ENCODE measurements around the gene HAO2. TPM values are rescaled to one million over a fixed set of nuclear protein-coding genes. Genes with fewer than 3 reads are reported as not detected.
A peak's percentile ranks its signal among the peaks of the same experiment; 100 is the strongest.

HAO2 gene
- total RNA-seq, 2 donors from 2014 or later: not detected

- no peaks in the 10 kb centered on the region for H3K36me3 ChIP-seq (replicated peaks in 1 of 2; ENCODE audit: insufficient read depth in 1 of 2, low read depth in 2 of 2)
- TF ChIP-seq CTCF (IDR thresholded peaks at IDR 0.05) (no peak), POLR2A (IDR thresholded peaks at IDR 0.05) (no peak)
- no peak overlapping the region for H3K27ac ChIP-seq
- no peaks in the 10 kb centered on the region for H3K27me3 ChIP-seq
- 83 to 88% methylated on average over 3 of the region's 3 CpGs for WGBS, 2 donors
- ATAC-seq (no peak), DNase-seq (no peak)
- no peaks in the 10 kb centered on the region for H3K9me3 ChIP-seq
- H3K4me3 ChIP-seq: no peak overlapping the region
- intact Hi-C loops (cut with DNase I): no loop called here
- H3K4me1 ChIP-seq: no peaks in the 10 kb centered on the region
Observed at GRCh38 chr1:119366424-119366823, 2.2 kb upstream of the HAO2 start.

- Histone ChIP-seq H3K36me3 (replicated peaks in 1 of 2; ENCODE audit: insufficient read depth in 1 of 2, low read depth in 2 of 2) (no peaks in the 10 kb centered on the region), H3K4me3 (no peak overlapping the region), H3K27ac (no peak overlapping the region), H3K27me3 (no peaks in the 10 kb centered on the region), H3K9me3 (no peaks in the 10 kb centered on the region), H3K4me1 (peaks cover 3% of the 10 kb centered on the region)
- 61 to 67% methylated on average over 13 of the region's 13 CpGs for WGBS, 2 donors
- no peak for DNase-seq
- TF ChIP-seq CTCF (IDR thresholded peaks at IDR 0.05) (peak; percentile 50 to 82 (median 70)), POLR2A (IDR thresholded peaks at IDR 0.05) (no peak)
- intact Hi-C loops (cut with DNase I): no loop called here
- ATAC-seq: no peak
Observed at GRCh38 chr1:119367432-119368124, 1.0 kb upstream of the HAO2 start.

- H3K4me3 ChIP-seq: no peak overlapping the region
- H3K9me3 ChIP-seq: no peaks in the 10 kb centered on the region
- intact Hi-C loops (cut with DNase I): no loop called here
- no peak overlapping the region for H3K27ac ChIP-seq
- no peak for ATAC-seq
- WGBS, 2 donors: 78 to 81% methylated on average over 2 of the region's 2 CpGs
- no peak for TF ChIP-seq POLR2A (IDR thresholded peaks at IDR 0.05)
- TF ChIP-seq CTCF (IDR thresholded peaks at IDR 0.05): no peak
- no peaks in the 10 kb centered on the region for H3K36me3 ChIP-seq (replicated peaks in 1 of 2; ENCODE audit: insufficient read depth in 1 of 2, low read depth in 2 of 2)
- H3K27me3 ChIP-seq: no peaks in the 10 kb centered on the region
- DNase-seq: no peak
- H3K4me1 ChIP-seq: peaks cover 12% of the 10 kb centered on the region
Observed at GRCh38 chr1:119370748-119371147, 2.2 kb downstream of the HAO2 start.

- TF ChIP-seq CTCF (IDR thresholded peaks at IDR 0.05): no peak
- TF ChIP-seq POLR2A (IDR thresholded peaks at IDR 0.05): no peak
- ATAC-seq: no peak
- Histone ChIP-seq H3K36me3 (replicated peaks in 1 of 2; ENCODE audit: insufficient read depth in 1 of 2, low read depth in 2 of 2) (no peaks in the 10 kb centered on the region), H3K4me3 (no peak overlapping the region), H3K4me1 (peaks cover 12% of the 10 kb centered on the region), H3K27ac (no peak overlapping the region), H3K27me3 (no peaks in the 10 kb centered on the region), H3K9me3 (no peaks in the 10 kb centered on the region)
- intact Hi-C loops (cut with DNase I): no loop called here
- DNase-seq: no peak
- 8 to 19% methylated on average over 2 of the region's 2 CpGs for WGBS, 2 donors
Observed at GRCh38 chr1:119371815-119372214, 3.2 kb downstream of the HAO2 start.

GRCh38 chr1:119372503-119373086, 4.0 kb downstream of the HAO2 start:
- no peak overlapping the region for H3K27ac ChIP-seq
- WGBS, 2 donors: 46 to 64% methylated on average over 6 of the region's 6 CpGs
- TF ChIP-seq POLR2A (IDR thresholded peaks at IDR 0.05): no peak
- peak in 2 of 7 experiments; percentile 5 to 10 for TF ChIP-seq CTCF (IDR thresholded peaks at IDR 0.05)
- H3K4me3 ChIP-seq: no peak overlapping the region
- peaks cover 12% of the 10 kb centered on the region for H3K4me1 ChIP-seq
- no peaks in the 10 kb centered on the region for H3K27me3 ChIP-seq
- intact Hi-C loops (cut with DNase I): no loop called here
- no peaks in the 10 kb centered on the region for H3K36me3 ChIP-seq (replicated peaks in 1 of 2; ENCODE audit: insufficient read depth in 1 of 2, low read depth in 2 of 2)
- no peaks in the 10 kb centered on the region for H3K9me3 ChIP-seq
- ATAC-seq (no peak), DNase-seq (peak in 2 of 4 donors; percentile 8 to 9)
